HEK293 (cell line): ENCODE data around the gene ELAVL1.

ENCODE experiments used
- BCL11B ChIP-seq: fragments of 450-650 bp; formaldehyde crosslinking; IDR thresholded peaks from 2 replicates; pipeline ENCODE4 v1.5.1; 2016; ENCODE audit warnings: low read depth, missing biosample characterization, missing genetic modification characterization
- HOXC10 ChIP-seq: sonication (generic); formaldehyde crosslinking; IDR thresholded peaks from 2 replicates; pipeline ENCODE4 v1.8.1; 2023; ENCODE audit warnings: mild to moderate bottlenecking, missing genetic modification reagents
- PRDM1 ChIP-seq: fragments of 450-650 bp; formaldehyde crosslinking; IDR thresholded peaks from 2 replicates; pipeline ENCODE4; 2016; ENCODE audit warnings: missing biosample characterization, missing genetic modification characterization
- PRDM4 ChIP-seq: fragments of 450-650 bp; formaldehyde crosslinking; IDR thresholded peaks from 2 replicates; pipeline ENCODE4 v1.5.1; 2017; ENCODE audit warnings: missing biosample characterization, missing genetic modification characterization
- REPIN1 ChIP-seq: fragments of 450-650 bp; formaldehyde crosslinking; IDR thresholded peaks from 2 replicates; pipeline ENCODE4 v1.5.1; 2017; ENCODE audit warnings: missing biosample characterization, missing genetic modification characterization, low read depth
- TRIM28 ChIP-seq: IDR thresholded peaks from 2 replicates; pipeline ENCODE4 v1.6.1; 2011; ENCODE audit warnings: low read length, control low read depth, borderline replicate concordance
- ZBTB17 ChIP-seq: fragments of 450-650 bp; formaldehyde crosslinking; IDR thresholded peaks from 2 replicates; pipeline ENCODE4 v1.5.1; 2016; ENCODE audit warnings: missing biosample characterization, missing genetic modification characterization
- ZBTB26 ChIP-seq: fragments of 450-650 bp; formaldehyde crosslinking; optimal IDR thresholded peaks from 2 replicates; pipeline ENCODE3; 2016; ENCODE audit warnings: missing biosample characterization, mild to moderate bottlenecking, missing genetic modification characterization
- ZBTB8A ChIP-seq: fragments of 450-650 bp; formaldehyde crosslinking; IDR thresholded peaks from 2 replicates; pipeline ENCODE4 v1.5.1; 2016; ENCODE audit warnings: missing biosample characterization, missing genetic modification characterization
- ZEB2 ChIP-seq: fragments of 450-650 bp; formaldehyde crosslinking; IDR thresholded peaks from 2 replicates; pipeline ENCODE4 v1.5.1; 2016; ENCODE audit warnings: missing biosample characterization, missing genetic modification characterization
- ZFHX2 ChIP-seq: fragments of 450-650 bp; formaldehyde crosslinking; conservative IDR thresholded peaks from 2 replicates; pipeline ENCODE4 v1.5.1; 2016; ENCODE audit warnings: missing biosample characterization, missing genetic modification characterization
- ZFP3 ChIP-seq: fragments of 450-650 bp; formaldehyde crosslinking; IDR thresholded peaks from 2 replicates; pipeline ENCODE4 v1.5.1; 2016; ENCODE audit warnings: low read depth, missing biosample characterization, missing genetic modification characterization
- ZNF133 ChIP-seq: fragments of 450-650 bp; formaldehyde crosslinking; IDR thresholded peaks from 2 replicates; pipeline ENCODE4 v1.5.1; 2016; ENCODE audit warnings: missing biosample characterization, missing genetic modification characterization
- ZNF146 ChIP-seq: fragments of 450-650 bp; formaldehyde crosslinking; IDR thresholded peaks from 2 replicates; pipeline ENCODE4 v1.5.1; 2016; ENCODE audit warnings: missing biosample characterization, missing genetic modification characterization
- ZNF148 ChIP-seq: fragments of 450-650 bp; formaldehyde crosslinking; IDR thresholded peaks from 2 replicates; pipeline ENCODE4 v1.5.0; 2017; ENCODE audit warnings: missing biosample characterization, missing genetic modification characterization, borderline replicate concordance
- ZNF155 ChIP-seq: fragments of 450-650 bp; formaldehyde crosslinking; IDR thresholded peaks from 2 replicates; pipeline ENCODE4 v1.5.1; 2016; ENCODE audit warnings: missing biosample characterization, missing genetic modification characterization
- ZNF16 ChIP-seq: fragments of 450-650 bp; formaldehyde crosslinking; IDR thresholded peaks from 2 replicates; pipeline ENCODE4 v1.5.1; 2016; ENCODE audit warnings: low read depth, missing biosample characterization, missing genetic modification characterization
- ZNF169 ChIP-seq: fragments of 450-650 bp; formaldehyde crosslinking; IDR thresholded peaks from 2 replicates; pipeline ENCODE4 v1.5.1; 2016; ENCODE audit warnings: missing biosample characterization, missing genetic modification characterization
- ZNF175 ChIP-seq: fragments of 450-650 bp; formaldehyde crosslinking; IDR thresholded peaks from 2 replicates; pipeline ENCODE4 v1.5.1; 2016; ENCODE audit warnings: missing biosample characterization, missing genetic modification characterization
- ZNF19 ChIP-seq: fragments of 450-650 bp; formaldehyde crosslinking; IDR thresholded peaks from 2 replicates; pipeline ENCODE4; 2016; ENCODE audit warnings: missing biosample characterization, missing genetic modification characterization, low read depth
- ZNF248 ChIP-seq: fragments of 450-650 bp; formaldehyde crosslinking; IDR thresholded peaks from 2 replicates; pipeline ENCODE4 v1.5.1; 2017; ENCODE audit warnings: missing biosample characterization, missing genetic modification characterization
- ZNF362 ChIP-seq: fragments of 450-650 bp; formaldehyde crosslinking; IDR thresholded peaks from 2 replicates; pipeline ENCODE4 v1.5.1; 2016; ENCODE audit warnings: missing biosample characterization, missing genetic modification characterization
- ZNF391 ChIP-seq: fragments of 450-650 bp; formaldehyde crosslinking; IDR thresholded peaks from 2 replicates; pipeline ENCODE4 v1.5.1; 2016; ENCODE audit warnings: low read depth, missing biosample characterization, missing genetic modification characterization, borderline replicate concordance
- ZNF473 ChIP-seq: fragments of 450-650 bp; formaldehyde crosslinking; IDR thresholded peaks from 2 replicates; pipeline ENCODE4 v1.5.1; 2017; ENCODE audit warnings: missing biosample characterization, missing genetic modification characterization
- ZNF555 ChIP-seq: fragments of 450-650 bp; formaldehyde crosslinking; conservative IDR thresholded peaks from 2 replicates; pipeline ENCODE4 v1.5.1; 2017; ENCODE audit warnings: missing biosample characterization, mild to moderate bottlenecking, missing genetic modification characterization, inconsistent platforms
- ZNF560 ChIP-seq: fragments of 450-650 bp; formaldehyde crosslinking; IDR thresholded peaks from 2 replicates; pipeline ENCODE4 v1.5.1; 2017; ENCODE audit warnings: missing biosample characterization, missing genetic modification characterization, borderline replicate concordance
- ZNF596 ChIP-seq: fragments of 450-650 bp; IDR thresholded peaks from 2 replicates; pipeline ENCODE4 v1.5.0; 2018; ENCODE audit warnings: missing biosample characterization, mild to moderate bottlenecking, missing genetic modification characterization, moderate library complexity
- ZNF600 ChIP-seq: fragments of 450-650 bp; formaldehyde crosslinking; IDR thresholded peaks from 2 replicates; pipeline ENCODE4 v1.5.1; 2016; ENCODE audit warnings: missing biosample characterization, missing genetic modification characterization
- ZNF624 ChIP-seq: fragments of 450-650 bp; formaldehyde crosslinking; IDR thresholded peaks from 2 replicates; pipeline ENCODE4 v1.5.1; 2017; ENCODE audit warnings: missing biosample characterization, missing genetic modification characterization
- ZNF639 ChIP-seq: fragments of 450-650 bp; formaldehyde crosslinking; IDR thresholded peaks from 2 replicates; pipeline ENCODE4 v1.5.1; 2016; ENCODE audit warnings: missing biosample characterization, missing genetic modification characterization
- ZNF785 ChIP-seq: fragments of 450-650 bp; formaldehyde crosslinking; IDR thresholded peaks from 2 replicates; pipeline ENCODE4 v1.5.1; 2016; ENCODE audit warnings: missing biosample characterization, missing genetic modification characterization
- ZNF843 ChIP-seq: fragments of 450-650 bp; formaldehyde crosslinking; IDR thresholded peaks from 2 replicates; pipeline ENCODE4 v1.5.1; 2016; ENCODE audit warnings: missing biosample characterization, missing genetic modification characterization
- ZXDB ChIP-seq: fragments of 450-650 bp; formaldehyde crosslinking; IDR thresholded peaks from 2 replicates; pipeline ENCODE4 v1.5.1; 2016; ENCODE audit warnings: missing biosample characterization, missing genetic modification characterization

Gene ELAVL1

GRCh38 chr19:7919610-7920518 lies 85.6 kb downstream of the ELAVL1 start, which contains the start of gene SNAPC2 (continued):
- TF ChIP-seq ZFP3 (tag by site-specific recombination) (no peak), TRIM28 (no peak), ZNF639 (tag by site-specific recombination) (no peak), ZXDB (tag by site-specific recombination) (peak; percentile 64; the same call in 1 of the 2 replicates), ZNF19 (no peak), ZBTB8A (tag by site-specific recombination) (peak; percentile 10; the same call in 1 of the 2 replicates), ZNF155 (tag by site-specific recombination) (no peak), ZNF16 (tag by site-specific recombination) (no peak), BCL11B (tag by site-specific recombination) (no peak), ZBTB17 (tag by site-specific recombination) (no peak), ZEB2 (peak; percentile 63; the same call in 1 of the 2 replicates), ZBTB26 (tag by site-specific recombination) (peak; percentile 88), ZNF362 (tag by site-specific recombination) (no peak), ZNF248 (no peak), ZNF596 (tag by site-specific recombination) (no peak), ZNF146 (no peak), ZNF169 (tag by site-specific recombination) (no peak), ZNF600 (tag by site-specific recombination) (peak; percentile 73), ZNF391 (tag by site-specific recombination) (no peak), ZNF473 (tag by site-specific recombination) (no peak), ZNF624 (tag by site-specific recombination) (no peak), HOXC10 (CRISPR knock-in tag) (0 out of 2 replicates have a peak, but pooled peaks have one; percentile 49), PRDM1 (tag by site-specific recombination) (no peak), ZNF175 (tag by site-specific recombination) (no peak), PRDM4 (tag by site-specific recombination) (no peak), ZNF555 (tag by site-specific recombination) (no peak), ZNF560 (no peak), ZNF148 (no peak), ZNF785 (no peak), ZNF133 (tag by site-specific recombination) (no peak), ZFHX2 (tag by site-specific recombination) (peak; percentile 71), REPIN1 (tag by site-specific recombination) (no peak), ZNF843 (no peak)
